Hepatocyte (in vitro differentiated cells): ENCODE measurements around the gene HEYL.

Experiments
- EZH2 ChIP-seq: fragments of 200-600 bp; sonication (generic); IDR thresholded peaks from 2 replicates; pipeline ENCODE4 v1.6.1; 2016; ENCODE audit warnings: antibody characterized with exemption, mild to moderate bottlenecking, borderline replicate concordance
- TF ChIP-seq, protein P1 (sequence below): fragments of 200-600 bp; sonication (generic); IDR thresholded peaks from 2 replicates; pipeline ENCODE4 v1.5.1; 2016; ENCODE audit warnings: antibody characterized with exemption, mild to moderate bottlenecking; ENCODE audit not compliant: poor library complexity

DNA sequence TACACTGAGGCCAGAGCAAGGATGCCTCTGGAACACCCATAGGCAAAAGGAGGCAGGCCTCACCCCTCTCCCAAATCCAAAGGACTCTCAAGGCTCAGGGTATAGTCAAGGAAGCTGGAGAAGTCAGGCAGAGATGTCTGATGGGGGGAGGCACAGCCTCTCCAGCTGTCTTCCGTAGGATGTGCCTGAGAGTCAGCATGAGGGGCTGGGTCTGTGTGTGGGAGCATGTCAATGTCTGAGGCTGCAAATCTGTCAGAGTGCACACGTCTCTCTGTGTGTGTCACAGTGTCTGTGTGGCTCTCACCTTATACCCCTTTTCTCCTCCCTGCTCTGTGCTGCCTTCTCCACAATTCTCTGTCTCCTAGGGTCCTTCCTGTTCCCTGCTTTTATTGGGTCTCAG, 47.8 kb upstream of the HEYL start:
- TF ChIP-seq, protein P1, sequence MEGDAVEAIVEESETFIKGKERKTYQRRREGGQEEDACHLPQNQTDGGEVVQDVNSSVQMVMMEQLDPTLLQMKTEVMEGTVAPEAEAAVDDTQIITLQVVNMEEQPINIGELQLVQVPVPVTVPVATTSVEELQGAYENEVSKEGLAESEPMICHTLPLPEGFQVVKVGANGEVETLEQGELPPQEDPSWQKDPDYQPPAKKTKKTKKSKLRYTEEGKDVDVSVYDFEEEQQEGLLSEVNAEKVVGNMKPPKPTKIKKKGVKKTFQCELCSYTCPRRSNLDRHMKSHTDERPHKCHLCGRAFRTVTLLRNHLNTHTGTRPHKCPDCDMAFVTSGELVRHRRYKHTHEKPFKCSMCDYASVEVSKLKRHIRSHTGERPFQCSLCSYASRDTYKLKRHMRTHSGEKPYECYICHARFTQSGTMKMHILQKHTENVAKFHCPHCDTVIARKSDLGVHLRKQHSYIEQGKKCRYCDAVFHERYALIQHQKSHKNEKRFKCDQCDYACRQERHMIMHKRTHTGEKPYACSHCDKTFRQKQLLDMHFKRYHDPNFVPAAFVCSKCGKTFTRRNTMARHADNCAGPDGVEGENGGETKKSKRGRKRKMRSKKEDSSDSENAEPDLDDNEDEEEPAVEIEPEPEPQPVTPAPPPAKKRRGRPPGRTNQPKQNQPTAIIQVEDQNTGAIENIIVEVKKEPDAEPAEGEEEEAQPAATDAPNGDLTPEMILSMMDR: no peak
- no peak for TF ChIP-seq EZH2
